Keratinocyte (primary cell): ENCODE measurements around the gene RPS16. TPM values are rescaled to one million over a fixed set of nuclear protein-coding genes. Genes with fewer than 3 reads are reported as not detected.
A peak's percentile ranks its signal among the peaks of the same experiment; 100 is the strongest.

Source experiments
- DNase-seq: peaks from one replicate; pipeline ENCODE4 v3.0.0-alpha.2; 2011; ENCODE audit warnings: low read depth, missing footprints, low spot score
- FAIRE-seq: peaks from 2 replicates; lab custom pipeline; 2011; peaks lifted over from hg19 to GRCh38; lab: Jason Lieb, UNC
- H2AFZ ChIP-seq: 2 replicates; pipeline ENCODE4 v1.6.0; 2012; ENCODE audit warnings: low read length, control low read depth, inconsistent platforms; ENCODE audit not compliant: control insufficient read depth
- H3K27ac ChIP-seq: 2 replicates; pipeline ENCODE4 v1.5.1; 2011; ENCODE audit warnings: low read length; ENCODE audit not compliant: control insufficient read depth, insufficient read depth
- H3K27me3 ChIP-seq: 3 replicates; pipeline ENCODE4 v1.6.0; 2011; ENCODE audit warnings: low read length; ENCODE audit not compliant: control insufficient read depth, insufficient read depth; ENCODE audit errors: extremely low read depth
- H3K36me3 ChIP-seq, 2 experiments: 2 replicates in 1 of 2; 3 replicates in 1 of 2; pipeline ENCODE4 v1.5.1; 2011; ENCODE audit warnings: low read length in 2 of 2, mild to moderate bottlenecking in 1 of 2; ENCODE audit not compliant: control insufficient read depth in 2 of 2, insufficient read depth in 2 of 2; ENCODE audit errors: extremely low read depth in 1 of 2
- H3K4me1 ChIP-seq: 3 replicates; pipeline ENCODE4 v1.5.1; 2011; ENCODE audit warnings: low read length; ENCODE audit not compliant: control insufficient read depth, insufficient read depth; ENCODE audit errors: extremely low read depth
- H3K4me2 ChIP-seq: 3 replicates; pipeline ENCODE4 v1.6.0; 2011; ENCODE audit warnings: low read depth, low read length; ENCODE audit not compliant: control insufficient read depth, insufficient read depth; ENCODE audit errors: extremely low read depth
- H3K4me3 ChIP-seq, 3 experiments: fragments of 200-600 bp in 1 of 3; sonication (generic) in 1 of 3; 2 replicates in 2 of 3; 3 replicates in 1 of 3; pipeline ENCODE4 v1.5.1; 2011 to 2016; ENCODE audit warnings: low read length in 3 of 3, mild to moderate bottlenecking in 3 of 3, control low read depth in 2 of 3, inconsistent platforms in 1 of 3, low read depth in 1 of 3, mixed read lengths in 1 of 3, mixed run types in 1 of 3, moderate library complexity in 1 of 3; ENCODE audit not compliant: control insufficient read depth in 2 of 3, insufficient read depth in 2 of 3; ENCODE audit errors: extremely low read depth in 1 of 3
- H3K79me2 ChIP-seq: 2 replicates; pipeline ENCODE4 v1.6.0; 2012; ENCODE audit warnings: low read length; ENCODE audit not compliant: control insufficient read depth, insufficient read depth
- H3K9ac ChIP-seq: 3 replicates; pipeline ENCODE4 v1.6.0; 2011; ENCODE audit warnings: low read length; ENCODE audit not compliant: control insufficient read depth, insufficient read depth; ENCODE audit errors: extremely low read depth
- H3K9me1 ChIP-seq: 3 replicates; pipeline ENCODE4 v1.6.0; 2011; ENCODE audit warnings: low read length; ENCODE audit not compliant: control insufficient read depth, insufficient read depth; ENCODE audit errors: extremely low read depth
- H3K9me3 ChIP-seq: 2 replicates; pipeline ENCODE4 v1.5.1; 2012; ENCODE audit warnings: low read depth, low read length; ENCODE audit not compliant: control insufficient read depth
- H4K20me1 ChIP-seq: 3 replicates; pipeline ENCODE4 v1.6.0; 2011; ENCODE audit warnings: low read length; ENCODE audit not compliant: control insufficient read depth, insufficient read depth; ENCODE audit errors: extremely low read depth
- CTCF ChIP-seq, 3 experiments: IDR thresholded peaks in 1 of 3; conservative IDR thresholded peaks in 1 of 3; optimal IDR thresholded peaks in 1 of 3; 2 replicates in 2 of 3; 3 replicates in 1 of 3; pipeline versions ENCODE3 to v1.5.1; 2011; ENCODE audit warnings: low read length in 3 of 3, mild to moderate bottlenecking in 3 of 3, moderate library complexity in 2 of 3, control low read depth in 1 of 3, inconsistent platforms in 1 of 3; ENCODE audit not compliant: insufficient read depth in 2 of 3; ENCODE audit errors: extremely low read depth in 1 of 3
- EZH2 ChIP-seq: IDR thresholded peaks from one replicate; pipeline ENCODE4 v1.6.1; 2012; ENCODE audit warnings: inconsistent platforms, mild to moderate bottlenecking, low read length, moderate library complexity
- dilution Hi-C: fragments of 300-500 bp; cut with MboI; formaldehyde crosslinking; loops from one replicate; pipeline ENCODE4 v1.7.0; 2020; ENCODE audit warnings: low sequenced_read_pairs; ENCODE audit not compliant: extremely low pct_ligation_motif_present
- polyA plus RNA-seq, 5 experiments: library from polyadenylated mRNA; depleted of rRNA in 3 of 5; stranded (reverse) in 3 of 5; stranded (forward) in 1 of 5; unstranded in 1 of 5; fragments of >200 nt; gene quantifications; 1 replicate in 1 of 5; 2 replicates in 3 of 5; 3 replicates in 1 of 5; pipeline versions ENCODE4 v1.2.1 to v1.2.3, GENCODE V29; 2011 to 2012; ENCODE audit warnings: missing spikeins in 2 of 5, low read depth in 1 of 5, low replicate concordance in 1 of 5

Gene RPS16
- polyA plus RNA-seq, 1 donor (not counting 4 experiments of a cell fraction or from before 2014, with no cell fraction given) = 1,323 TPM

- peak overlapping the region; percentile 99 for H3K4me2 ChIP-seq
- no peaks in the 10 kb centered on the region for H3K27me3 ChIP-seq
- no peak overlapping the region for H2AFZ ChIP-seq
- no peak for FAIRE-seq
- peaks cover 28% of the 10 kb centered on the region for H3K79me2 ChIP-seq
- H3K9me1 ChIP-seq = peaks cover 9% of the 10 kb centered on the region
- TF ChIP-seq CTCF (optimal IDR thresholded peaks at IDR 0.05 in 1 of 3, IDR thresholded peaks at IDR 0.05 in 1 of 3, conservative IDR thresholded peaks at IDR 0.05 in 1 of 3; ENCODE audit: extremely low read depth in 1 of 3, insufficient read depth in 2 of 3, low read length in 3 of 3) (no peak), EZH2 (no peak)
- H4K20me1 ChIP-seq = peaks cover 15% of the 10 kb centered on the region
- dilution Hi-C loops = no loop called here
- peaks cover 15 to 29% of the 10 kb centered on the region in 2 experiments for H3K36me3 ChIP-seq
- peaks cover 23% of the 10 kb centered on the region for H3K4me1 ChIP-seq
- peak overlapping the region; percentile 99 for H3K9ac ChIP-seq
- H3K9me3 ChIP-seq = no peaks in the 10 kb centered on the region
- no peak for DNase-seq
- H3K27ac ChIP-seq = peak overlapping the region; percentile 91
- peak overlapping the region in 1 of 3 experiments; percentile 99 for H3K4me3 ChIP-seq
Observed at GRCh38 chr19:39433480-39434079, 2.2 kb downstream of the RPS16 start.

- no peak for TF ChIP-seq EZH2
- TF ChIP-seq CTCF (optimal IDR thresholded peaks at IDR 0.05 in 1 of 3, IDR thresholded peaks at IDR 0.05 in 1 of 3, conservative IDR thresholded peaks at IDR 0.05 in 1 of 3; ENCODE audit: extremely low read depth in 1 of 3, insufficient read depth in 2 of 3, low read length in 3 of 3) = no peak
- no peak overlapping the region for H3K27ac ChIP-seq
- dilution Hi-C loops = no loop called here
- H3K27me3 ChIP-seq = no peaks in the 10 kb centered on the region
- H3K4me1 ChIP-seq = peaks cover 21% of the 10 kb centered on the region
- H3K9me1 ChIP-seq = peaks cover 9% of the 10 kb centered on the region
- DNase-seq = no peak
- no peak for FAIRE-seq
- no peak overlapping the region for H2AFZ ChIP-seq
- no peaks in the 10 kb centered on the region for H3K9me3 ChIP-seq
- H3K4me3 ChIP-seq = no peak overlapping the region
- H3K4me2 ChIP-seq = no peak overlapping the region
- H3K79me2 ChIP-seq = peaks cover 28% of the 10 kb centered on the region
- peaks cover 15 to 29% of the 10 kb centered on the region in 2 experiments for H3K36me3 ChIP-seq
- peaks cover 15% of the 10 kb centered on the region for H4K20me1 ChIP-seq
- H3K9ac ChIP-seq = no peak overlapping the region
Observed at GRCh38 chr19:39432677-39433025, 3.1 kb downstream of the RPS16 start.
